ENCODE measurements around the gene TMEM255A.
"Not testable (repeated sequence)": the region's sequence is repeated elsewhere in the genome, so short reads cannot be mapped to it uniquely, and the experiment has no call there.

TMEM255A gene

GRCh38 chrX:120310861-120311726 lies at the start of gene TMEM255A:
Gene TMEM255A (minus strand): TSS chrX:120311461. CDS start chrX:120311309, 152 bp downstream.
- no peak for DNase-seq (ENCODE audit: low read depth in 2 of 2)

GRCh38 chrX:120358737-120359456 lies 47.6 kb upstream of the TMEM255A start:
- peak in 1 of 2 experiments; percentile 6 for DNase-seq (ENCODE audit: low read depth in 2 of 2)

- no peak for DNase-seq (ENCODE audit: low read depth in 2 of 2)
Measured at GRCh38 chrX:120357186-120357585, 45.9 kb upstream of the TMEM255A start.

- DNase-seq (ENCODE audit: low read depth in 2 of 2) = no peak
Measured at GRCh38 chrX:120356084-120356483, 44.8 kb upstream of the TMEM255A start.

GRCh38 chrX:120350450-120351138 lies 39.3 kb upstream of the TMEM255A start:
- DNase-seq (ENCODE audit: low read depth in 2 of 2) = no peak

DNA sequence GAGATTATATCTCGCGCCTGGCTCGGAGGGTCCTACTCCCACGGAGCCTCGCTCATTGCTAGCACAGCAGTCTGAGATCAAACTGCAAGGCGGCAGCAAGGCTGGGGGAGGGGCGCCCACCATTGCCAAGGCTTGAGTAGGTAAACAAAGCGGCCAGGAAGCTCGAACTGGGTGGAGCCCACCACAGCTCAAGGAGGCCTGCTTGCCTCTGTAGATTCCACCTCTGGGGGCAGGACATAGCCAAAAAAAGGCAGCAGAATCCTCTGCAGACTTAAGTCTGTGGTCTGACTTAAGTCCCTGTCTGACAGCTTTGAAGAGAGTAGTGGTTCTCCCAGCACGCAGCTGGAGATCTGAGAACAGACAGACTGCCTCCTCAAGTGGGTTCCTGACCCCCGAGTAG lies 33.3 kb upstream of the TMEM255A start:
- DNase-seq (ENCODE audit: low read depth in 2 of 2) = not testable (repeated sequence)

GRCh38 chrX:120336899-120337298 lies 25.6 kb upstream of the TMEM255A start:
- no peak for DNase-seq (ENCODE audit: low read depth in 2 of 2)

- DNase-seq (ENCODE audit: low read depth in 2 of 2) = no peak
Measured at GRCh38 chrX:120335289-120335688, 24.0 kb upstream of the TMEM255A start.

- DNase-seq (ENCODE audit: low read depth in 2 of 2) = no peak
Measured at GRCh38 chrX:120334603-120335002, 23.3 kb upstream of the TMEM255A start.

GRCh38 chrX:120334151-120334550 lies 22.9 kb upstream of the TMEM255A start:
- DNase-seq (ENCODE audit: low read depth in 2 of 2) = no peak

DNA sequence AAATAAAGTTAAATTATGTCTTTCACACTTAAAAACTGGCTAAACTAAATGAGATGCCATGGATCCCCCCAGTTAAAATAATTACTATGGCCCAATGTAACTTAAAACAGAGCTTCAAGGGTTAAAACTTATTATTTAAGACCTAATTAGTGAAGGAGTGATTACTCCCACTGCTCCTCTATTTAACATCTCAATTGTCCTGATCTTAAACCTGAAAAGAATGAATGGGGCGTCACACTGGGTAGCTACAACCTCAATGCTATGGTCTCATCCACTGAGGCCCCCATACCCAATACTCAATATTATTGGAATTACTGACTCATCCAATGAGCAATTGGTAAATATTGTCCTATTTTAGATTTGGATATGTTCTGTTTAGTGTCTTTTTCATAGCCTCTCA lies 21.1 kb upstream of the TMEM255A start:
- DNase-seq (ENCODE audit: low read depth in 2 of 2) = no peak

DNA sequence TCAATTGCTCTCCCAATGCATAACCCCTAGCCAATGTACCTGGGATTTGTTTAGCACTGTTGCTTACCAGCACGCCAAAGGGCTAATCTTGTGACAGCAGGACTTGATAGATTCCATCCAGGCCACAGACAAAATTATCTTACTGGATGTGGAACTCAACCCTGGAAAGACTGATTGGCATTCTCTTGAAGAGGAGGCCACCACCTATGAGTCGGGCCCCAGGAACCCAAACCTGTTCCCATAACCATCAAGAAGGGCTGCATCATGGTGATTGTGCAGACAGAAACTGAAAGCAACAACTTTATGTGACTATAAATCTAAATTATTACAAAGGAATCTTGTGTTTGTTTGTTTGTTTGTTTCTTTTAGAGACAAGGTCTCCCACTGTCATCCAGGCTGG lies 19.9 kb upstream of the TMEM255A start:
- no peak for DNase-seq (ENCODE audit: low read depth in 2 of 2)

DNA sequence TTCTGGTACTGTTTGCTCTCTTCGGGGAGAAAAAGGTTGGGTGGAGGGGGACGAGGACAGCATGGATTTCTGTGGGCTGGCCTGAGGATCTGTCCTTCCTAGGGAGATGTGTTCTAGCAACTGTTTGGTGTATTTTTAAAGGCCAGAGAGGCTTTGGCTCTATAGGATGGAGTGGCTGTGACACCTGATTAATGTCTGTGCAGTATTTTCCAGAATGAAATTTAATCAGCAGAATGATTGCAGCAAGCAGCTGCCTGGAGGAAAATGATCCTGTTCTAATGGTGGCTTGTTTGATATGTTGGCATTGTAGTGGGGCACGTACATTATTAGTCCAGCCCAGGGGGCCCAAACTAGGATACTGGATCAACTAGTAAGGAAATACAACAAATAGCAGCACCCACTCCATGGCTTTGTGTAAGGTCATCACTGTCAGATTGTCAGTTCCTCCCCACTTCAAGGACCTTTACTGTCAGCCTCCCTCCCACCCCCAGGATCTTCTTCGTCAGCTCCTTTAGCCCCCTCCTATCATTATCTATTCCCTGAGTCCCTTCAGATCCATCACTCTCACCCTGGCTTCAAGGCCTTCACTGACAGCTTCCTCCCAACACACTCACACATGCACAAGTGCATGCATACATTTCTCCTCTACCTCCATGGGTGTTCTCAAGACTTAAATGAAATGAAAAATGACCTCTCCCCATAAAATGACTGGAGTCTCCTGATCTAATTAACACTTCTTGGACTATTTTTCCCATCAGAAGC lies 10.4 kb upstream of the TMEM255A start:
- DNase-seq (ENCODE audit: low read depth in 2 of 2) = no peak

- no peak for DNase-seq (ENCODE audit: low read depth in 2 of 2)
Measured at GRCh38 chrX:120318411-120318810, 7.2 kb upstream of the TMEM255A start.

DNA sequence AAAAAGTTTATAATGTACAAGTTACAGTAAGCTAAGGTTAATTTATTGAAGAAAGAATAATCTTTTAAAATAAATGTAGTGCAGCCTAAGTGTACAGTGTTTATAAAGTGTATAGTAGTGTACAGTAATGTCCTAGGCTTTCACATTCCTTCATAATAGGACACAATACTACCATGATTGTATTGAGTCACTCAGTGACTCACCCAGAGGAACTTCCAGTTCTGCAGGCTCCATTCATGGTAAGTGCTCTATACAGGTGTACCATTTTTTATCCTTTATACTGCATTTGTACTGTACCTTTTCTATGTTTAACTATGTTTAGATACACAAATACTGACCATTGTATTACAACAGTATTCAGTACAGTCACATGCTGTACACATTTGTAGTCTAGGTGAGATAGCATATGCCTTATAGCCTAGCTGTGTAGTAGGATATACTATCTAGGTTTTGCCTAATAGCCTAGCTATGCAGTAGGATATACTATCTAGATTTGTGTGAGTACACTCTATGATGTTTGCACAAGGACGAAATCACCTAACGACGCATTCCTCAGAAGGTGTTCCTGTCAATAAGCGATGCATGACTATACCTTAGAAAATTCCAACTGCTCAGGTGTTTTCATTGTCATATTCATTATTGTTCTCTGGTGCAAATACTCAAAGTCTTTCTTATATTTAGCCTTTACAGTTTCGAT lies 5.5 kb upstream of the TMEM255A start:
- DNase-seq (ENCODE audit: low read depth in 2 of 2) = no peak

DNA sequence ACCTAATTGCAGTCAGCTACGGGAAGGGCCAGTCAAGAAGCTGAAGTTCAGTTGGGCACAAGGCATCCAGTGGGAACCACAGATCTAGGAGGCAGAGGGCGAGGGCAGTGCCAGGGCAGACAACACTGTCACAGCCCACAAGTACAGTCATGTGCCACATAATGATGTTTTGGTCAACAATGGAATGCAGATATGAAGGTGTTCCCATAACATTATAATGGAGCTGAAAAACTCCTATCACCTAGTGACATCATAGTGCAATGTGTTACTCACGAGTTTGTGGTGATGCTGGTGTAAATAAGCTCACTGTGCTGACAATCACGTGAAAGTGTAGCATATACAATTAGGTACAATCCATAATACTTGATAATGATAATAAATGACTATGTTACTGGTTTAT lies 4.5 kb upstream of the TMEM255A start:
- no peak for DNase-seq (ENCODE audit: low read depth in 2 of 2)

DNA sequence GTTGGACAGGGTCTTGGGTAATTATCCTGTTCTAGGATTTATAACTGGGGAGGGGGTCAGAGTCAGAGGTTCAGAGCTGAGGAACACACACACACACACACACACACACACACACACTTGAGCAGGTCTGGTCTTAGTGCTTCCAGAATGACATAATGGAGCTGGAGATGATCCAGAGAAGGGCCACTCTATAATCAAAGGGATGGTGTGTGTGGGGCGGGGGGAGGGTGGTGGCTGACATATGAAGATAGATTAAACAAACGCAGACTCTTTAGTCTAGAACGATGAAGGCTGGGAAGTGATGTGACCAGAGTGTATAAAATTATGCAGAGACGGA lies 434 bp upstream of the TMEM255A start:
- DNase-seq (ENCODE audit: low read depth in 2 of 2) = no peak

DNA sequence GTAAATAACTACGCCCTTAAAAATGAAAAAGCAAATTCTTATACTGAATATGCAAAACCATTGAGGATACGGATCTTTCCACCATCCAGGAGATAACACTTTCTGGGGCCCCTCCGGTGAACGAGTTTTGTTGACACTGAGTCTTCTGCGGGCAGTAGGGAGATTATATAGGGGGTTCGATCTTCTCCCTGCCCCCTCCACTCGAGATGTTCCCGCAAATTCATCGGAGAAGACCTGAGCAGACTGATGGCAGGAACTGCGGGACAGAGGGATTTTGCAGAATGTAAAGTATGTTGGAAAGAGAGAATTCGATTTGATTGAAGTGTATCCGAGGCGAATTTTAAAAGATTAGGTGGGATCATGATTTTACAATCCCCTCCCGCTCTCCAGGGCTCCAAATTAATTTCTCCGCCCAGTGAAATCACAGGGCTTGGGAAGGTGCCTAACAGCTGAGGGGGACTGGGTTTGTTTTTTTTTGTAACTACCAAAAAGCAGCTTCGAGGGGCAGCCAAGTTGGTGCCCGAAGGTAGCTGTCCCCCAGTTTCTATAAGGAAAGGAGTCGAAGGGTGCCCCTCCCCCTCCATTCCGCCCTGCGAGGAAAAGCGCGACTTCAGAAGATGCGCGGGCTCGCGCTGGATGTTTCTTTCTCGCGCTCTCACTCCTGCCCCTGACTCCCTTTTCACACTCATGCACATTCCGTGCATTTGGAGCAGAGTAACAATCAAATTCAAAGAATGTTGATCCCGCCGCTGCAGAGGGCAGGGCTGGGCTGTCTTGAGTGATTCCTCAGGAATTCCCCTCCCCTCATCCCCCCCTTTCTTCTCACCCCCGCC lies 1.2 kb downstream of the TMEM255A start:
- no peak for DNase-seq (ENCODE audit: low read depth in 2 of 2)

- peak; percentile 34 to 38 for DNase-seq (ENCODE audit: low read depth in 2 of 2)
Measured at GRCh38 chrX:120308959-120309872, 2.0 kb downstream of the TMEM255A start.
